ENCODE measurements around the gene NLE1. TPM values are rescaled to one million over a fixed set of nuclear protein-coding genes. Genes with fewer than 3 reads are reported as not detected.

Gene NLE1
- polyA plus RNA-seq, 1 of the 3 experiments (the other 2 are of a cell fraction) = 22.1 TPM

DNA sequence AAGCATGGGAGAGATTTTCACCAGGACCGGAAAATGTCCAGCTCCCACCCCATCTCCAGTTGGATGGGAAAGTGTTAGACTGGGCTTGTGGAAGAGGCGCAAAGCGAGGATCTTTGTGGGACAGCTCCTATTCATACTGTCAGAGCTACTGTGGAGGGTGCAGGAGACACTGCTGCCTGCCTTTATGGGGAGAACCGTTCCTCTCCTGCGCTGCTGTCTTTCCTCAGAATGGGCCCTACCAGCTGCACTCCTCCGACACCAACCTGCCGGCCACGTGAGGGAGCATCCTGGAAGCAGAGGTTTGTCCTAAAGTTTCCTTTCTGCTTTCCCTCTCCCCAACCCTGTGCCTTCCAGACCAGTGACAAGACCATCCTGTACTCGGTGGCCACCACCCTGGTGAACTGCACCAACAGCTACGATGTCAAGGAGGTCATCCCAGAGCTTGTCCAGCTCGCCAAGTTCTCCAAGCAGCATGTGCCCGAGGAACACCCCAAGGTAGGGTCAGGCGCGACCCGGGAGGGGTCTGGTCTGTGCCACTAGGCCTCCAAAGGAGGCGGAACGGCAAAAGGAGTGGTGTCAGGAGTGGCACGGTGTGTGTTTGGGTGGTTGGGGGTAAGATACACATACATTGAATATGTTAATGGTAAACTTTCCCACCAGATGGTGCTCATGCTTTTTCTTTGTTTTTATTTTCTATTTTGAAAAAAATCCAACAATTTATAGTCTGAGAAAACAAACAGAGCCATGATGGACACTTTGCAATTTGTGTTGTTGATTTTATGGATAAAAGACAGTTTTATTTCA lies 29.1 kb upstream of the NLE1 start:
- no peaks in the 10 kb centered on the region for H3K9me2 ChIP-seq
- no peaks in the 10 kb centered on the region for H3K36me3 ChIP-seq (replicated peaks in 1 of 2; ENCODE audit: control insufficient read depth in 1 of 2, insufficient read depth in 2 of 2, low read length in 1 of 2)
- no peaks in the 10 kb centered on the region for H3K9me3 ChIP-seq
- no peaks in the 10 kb centered on the region for H3K4me1 ChIP-seq (ENCODE audit: control insufficient read depth in 1 of 2, insufficient read depth in 2 of 2, low read depth in 1 of 2, low read length in 1 of 2)
- ChIA-PET CTCF (interaction anchor here (0.9 to 1.3 kb wide), 3 partner anchors 10 to 368 kb away, joined by 3 to 4 read pairs (median 3); no protein-coding TSS in a partner anchor), POLR2A (no interaction called here)
- H3K27ac ChIP-seq (ENCODE audit: low read depth in 2 of 2, low read length in 1 of 2) = no peak overlapping the region
- no peak overlapping the region for H2AFZ ChIP-seq (ENCODE audit: low read depth)
- no peak overlapping the region for H3K4me2 ChIP-seq
- peaks cover 65% of the 10 kb centered on the region; the same call in 1 of the 2 replicates for H3K27me3 ChIP-seq (ENCODE audit: insufficient read depth)
- TF ChIP-seq TCF12 (IDR thresholded peaks at IDR 0.05) (no peak), PBX3 (IDR thresholded peaks at IDR 0.05) (no peak), TEAD4 (IDR thresholded peaks at IDR 0.05; ENCODE audit: borderline replicate concordance, insufficient read depth) (no peak), FOXJ3 (CRISPR knock-in tag; IDR thresholded peaks at IDR 0.05) (no peak)
- TF ChIP-seq, protein P1, sequence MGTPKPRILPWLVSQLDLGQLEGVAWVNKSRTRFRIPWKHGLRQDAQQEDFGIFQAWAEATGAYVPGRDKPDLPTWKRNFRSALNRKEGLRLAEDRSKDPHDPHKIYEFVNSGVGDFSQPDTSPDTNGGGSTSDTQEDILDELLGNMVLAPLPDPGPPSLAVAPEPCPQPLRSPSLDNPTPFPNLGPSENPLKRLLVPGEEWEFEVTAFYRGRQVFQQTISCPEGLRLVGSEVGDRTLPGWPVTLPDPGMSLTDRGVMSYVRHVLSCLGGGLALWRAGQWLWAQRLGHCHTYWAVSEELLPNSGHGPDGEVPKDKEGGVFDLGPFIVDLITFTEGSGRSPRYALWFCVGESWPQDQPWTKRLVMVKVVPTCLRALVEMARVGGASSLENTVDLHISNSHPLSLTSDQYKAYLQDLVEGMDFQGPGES (IDR thresholded peaks at IDR 0.05; ENCODE audit: low read depth, low read length) = no peak
- TF ChIP-seq, protein P2, sequence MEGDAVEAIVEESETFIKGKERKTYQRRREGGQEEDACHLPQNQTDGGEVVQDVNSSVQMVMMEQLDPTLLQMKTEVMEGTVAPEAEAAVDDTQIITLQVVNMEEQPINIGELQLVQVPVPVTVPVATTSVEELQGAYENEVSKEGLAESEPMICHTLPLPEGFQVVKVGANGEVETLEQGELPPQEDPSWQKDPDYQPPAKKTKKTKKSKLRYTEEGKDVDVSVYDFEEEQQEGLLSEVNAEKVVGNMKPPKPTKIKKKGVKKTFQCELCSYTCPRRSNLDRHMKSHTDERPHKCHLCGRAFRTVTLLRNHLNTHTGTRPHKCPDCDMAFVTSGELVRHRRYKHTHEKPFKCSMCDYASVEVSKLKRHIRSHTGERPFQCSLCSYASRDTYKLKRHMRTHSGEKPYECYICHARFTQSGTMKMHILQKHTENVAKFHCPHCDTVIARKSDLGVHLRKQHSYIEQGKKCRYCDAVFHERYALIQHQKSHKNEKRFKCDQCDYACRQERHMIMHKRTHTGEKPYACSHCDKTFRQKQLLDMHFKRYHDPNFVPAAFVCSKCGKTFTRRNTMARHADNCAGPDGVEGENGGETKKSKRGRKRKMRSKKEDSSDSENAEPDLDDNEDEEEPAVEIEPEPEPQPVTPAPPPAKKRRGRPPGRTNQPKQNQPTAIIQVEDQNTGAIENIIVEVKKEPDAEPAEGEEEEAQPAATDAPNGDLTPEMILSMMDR (IDR thresholded peaks at IDR 0.05) = peak; percentile 47
- H3K9ac ChIP-seq = no peak overlapping the region
- DNase-seq = no peak
- H3K4me3 ChIP-seq (ENCODE audit: low read depth in 2 of 2, low read length in 1 of 2) = no peak overlapping the region
- WGBS (ENCODE audit: low lambda C conversion rate) = 28% methylated on average over 18 of the region's 18 CpGs
- H4K20me1 ChIP-seq (ENCODE audit: insufficient read depth) = no peaks in the 10 kb centered on the region
- H3K79me2 ChIP-seq (ENCODE audit: insufficient read depth) = no peaks in the 10 kb centered on the region
- no peaks in the 10 kb centered on the region for H3F3A ChIP-seq (replicated peaks; ENCODE audit: insufficient read depth)

GRCh38 chr17:35169835-35170363 lies 27.8 kb upstream of the NLE1 start:
- Histone ChIP-seq H4K20me1 (ENCODE audit: insufficient read depth) (no peaks in the 10 kb centered on the region), H3K9me2 (no peaks in the 10 kb centered on the region), H3K27me3 (ENCODE audit: insufficient read depth) (peaks cover 61% of the 10 kb centered on the region; the same call in 1 of the 2 replicates), H2AFZ (ENCODE audit: low read depth) (no peak overlapping the region), H3K79me2 (ENCODE audit: insufficient read depth) (no peaks in the 10 kb centered on the region), H3K27ac (ENCODE audit: low read depth in 2 of 2, low read length in 1 of 2) (no peak overlapping the region), H3K4me3 (ENCODE audit: low read depth in 2 of 2, low read length in 1 of 2) (no peak overlapping the region), H3K9me3 (no peaks in the 10 kb centered on the region), H3K36me3 (replicated peaks in 1 of 2; ENCODE audit: control insufficient read depth in 1 of 2, insufficient read depth in 2 of 2, low read length in 1 of 2) (no peaks in the 10 kb centered on the region), H3K9ac (no peak overlapping the region), H3F3A (replicated peaks; ENCODE audit: insufficient read depth) (no peaks in the 10 kb centered on the region), H3K4me2 (no peak overlapping the region), H3K4me1 (ENCODE audit: control insufficient read depth in 1 of 2, insufficient read depth in 2 of 2, low read depth in 1 of 2, low read length in 1 of 2) (no peaks in the 10 kb centered on the region)
- WGBS (ENCODE audit: low lambda C conversion rate) = 37% methylated on average over 15 of the region's 17 CpGs
- POLR2A ChIA-PET = no interaction called here
- TF ChIP-seq GABPA (IDR thresholded peaks at IDR 0.05; ENCODE audit: low read depth) (no peak), USF1 (IDR thresholded peaks at IDR 0.05; ENCODE audit: borderline replicate concordance, low read depth) (no peak), TCF12 (IDR thresholded peaks at IDR 0.05) (no peak), YY1 (IDR thresholded peaks at IDR 0.05; ENCODE audit: low read depth) (no peak), RAD21 (IDR thresholded peaks at IDR 0.05; ENCODE audit: low read length) (no peak), PBX3 (IDR thresholded peaks at IDR 0.05) (no peak), EP300 (IDR thresholded peaks at IDR 0.05; ENCODE audit: borderline replicate concordance in 1 of 2, low read depth in 1 of 2, low read length in 1 of 2) (no peak), SMC3 (IDR thresholded peaks at IDR 0.05; ENCODE audit: low read depth, low read length) (no peak), FOXJ3 (CRISPR knock-in tag; IDR thresholded peaks at IDR 0.05) (no peak), ELF1 (IDR thresholded peaks at IDR 0.05) (no peak), TAF1 (IDR thresholded peaks at IDR 0.05; ENCODE audit: borderline replicate concordance, low read depth, low read length) (no peak), RXRA (IDR thresholded peaks at IDR 0.05; ENCODE audit: borderline replicate concordance, low read depth) (no peak), GATA2 (CRISPR knock-in tag; IDR thresholded peaks at IDR 0.05) (no peak), RFX5 (IDR thresholded peaks at IDR 0.05; ENCODE audit: low read length) (no peak), POLR2AphosphoS5 (IDR thresholded peaks at IDR 0.05; ENCODE audit: low read depth, low read length) (no peak), MEF2A (IDR thresholded peaks at IDR 0.05; ENCODE audit: borderline replicate concordance, low read depth) (no peak)
- TF ChIP-seq, protein P1 (IDR thresholded peaks at IDR 0.05; ENCODE audit: low read depth, low read length) = no peak
- CTCF ChIA-PET = interaction anchor here (0.6 to 1.3 kb wide), 5 partner anchors 9 to 1092 kb away, joined by 3 to 4 read pairs (median 3); no protein-coding TSS in a partner anchor
- DNase-seq = no peak

Data from SK-N-SH (cell line).